ENCODE data around the gene TMPRSS4.

Gene TMPRSS4

GRCh38 chr11:118133816-118134215, 56.9 kb downstream of the TMPRSS4 start:
- H3K79me2 ChIP-seq (ENCODE audit: insufficient read depth, low read length), result no peaks in the 10 kb centered on the region
- TF ChIP-seq CTCF (conservative IDR thresholded peaks at IDR 0.05; ENCODE audit: low read length) (no peak), EZH2phosphoT487 (IDR thresholded peaks at IDR 0.05; ENCODE audit: borderline replicate concordance) (no peak)
- no peak overlapping the region for H2AFZ ChIP-seq (ENCODE audit: low read length)
- no peaks in the 10 kb centered on the region for H3K36me3 ChIP-seq (ENCODE audit: insufficient read depth, low read length)
- H3K9me2 ChIP-seq (replicated peaks; ENCODE audit: low read depth, low read length), result no peaks in the 10 kb centered on the region
- H3K9ac ChIP-seq (ENCODE audit: low read depth, low read length, poor library complexity, severe bottlenecking), result no peak overlapping the region
- no peaks in the 10 kb centered on the region for H4K20me1 ChIP-seq (ENCODE audit: insufficient read depth, low read length, poor library complexity, severe bottlenecking)
- H3K4me3 ChIP-seq (ENCODE audit: low read length, poor library complexity, severe bottlenecking), result no peak overlapping the region
- no peaks in the 10 kb centered on the region for H3K9me3 ChIP-seq (ENCODE audit: insufficient read depth, low read depth, low read length)
- H3K4me2 ChIP-seq (ENCODE audit: low read depth, low read length, poor library complexity, severe bottlenecking), result no peak overlapping the region
- no peaks in the 10 kb centered on the region for H3K27me3 ChIP-seq (ENCODE audit: insufficient read depth, low read length, poor library complexity, severe bottlenecking)
- no peaks in the 10 kb centered on the region for H3F3A ChIP-seq (ENCODE audit: low read depth)
- H3K4me1 ChIP-seq (ENCODE audit: insufficient read depth, low read length, poor library complexity, severe bottlenecking), result no peaks in the 10 kb centered on the region

- H3K4me3 ChIP-seq (ENCODE audit: low read length, poor library complexity, severe bottlenecking), result no peak overlapping the region
- no peaks in the 10 kb centered on the region for H3K27me3 ChIP-seq (ENCODE audit: insufficient read depth, low read length, poor library complexity, severe bottlenecking)
- H3K36me3 ChIP-seq (ENCODE audit: insufficient read depth, low read length), result no peaks in the 10 kb centered on the region
- no peak overlapping the region for H3K9ac ChIP-seq (ENCODE audit: low read depth, low read length, poor library complexity, severe bottlenecking)
- no peaks in the 10 kb centered on the region for H4K20me1 ChIP-seq (ENCODE audit: insufficient read depth, low read length, poor library complexity, severe bottlenecking)
- H3K79me2 ChIP-seq (ENCODE audit: insufficient read depth, low read length), result no peaks in the 10 kb centered on the region
- TF ChIP-seq CTCF (conservative IDR thresholded peaks at IDR 0.05; ENCODE audit: low read length), result no peak
- no peak for TF ChIP-seq EZH2phosphoT487 (IDR thresholded peaks at IDR 0.05; ENCODE audit: borderline replicate concordance)
- H2AFZ ChIP-seq (ENCODE audit: low read length), result no peak overlapping the region
- H3K9me3 ChIP-seq (ENCODE audit: insufficient read depth, low read depth, low read length), result no peaks in the 10 kb centered on the region
- H3F3A ChIP-seq (ENCODE audit: low read depth), result no peaks in the 10 kb centered on the region
- no peaks in the 10 kb centered on the region for H3K9me2 ChIP-seq (replicated peaks; ENCODE audit: low read depth, low read length)
- no peaks in the 10 kb centered on the region for H3K4me1 ChIP-seq (ENCODE audit: insufficient read depth, low read length, poor library complexity, severe bottlenecking)
- H3K4me2 ChIP-seq (ENCODE audit: low read depth, low read length, poor library complexity, severe bottlenecking), result no peak overlapping the region
Measured at GRCh38 chr11:118135051-118135795, 58.3 kb downstream of the TMPRSS4 start.

GRCh38 chr11:118135796-118136165, 58.9 kb downstream of the TMPRSS4 start:
- no peak overlapping the region for H3K4me2 ChIP-seq (ENCODE audit: low read depth, low read length, poor library complexity, severe bottlenecking)
- H3K36me3 ChIP-seq (ENCODE audit: insufficient read depth, low read length), result no peaks in the 10 kb centered on the region
- H3K4me3 ChIP-seq (ENCODE audit: low read length, poor library complexity, severe bottlenecking), result no peak overlapping the region
- TF ChIP-seq EZH2phosphoT487 (IDR thresholded peaks at IDR 0.05; ENCODE audit: borderline replicate concordance) (no peak), CTCF (conservative IDR thresholded peaks at IDR 0.05; ENCODE audit: low read length) (no peak)
- H3K9me2 ChIP-seq (replicated peaks; ENCODE audit: low read depth, low read length), result no peaks in the 10 kb centered on the region
- H3K9ac ChIP-seq (ENCODE audit: low read depth, low read length, poor library complexity, severe bottlenecking), result no peak overlapping the region
- no peak overlapping the region for H2AFZ ChIP-seq (ENCODE audit: low read length)
- no peaks in the 10 kb centered on the region for H3K4me1 ChIP-seq (ENCODE audit: insufficient read depth, low read length, poor library complexity, severe bottlenecking)
- H3K9me3 ChIP-seq (ENCODE audit: insufficient read depth, low read depth, low read length), result no peaks in the 10 kb centered on the region
- H3F3A ChIP-seq (ENCODE audit: low read depth), result no peaks in the 10 kb centered on the region
- no peaks in the 10 kb centered on the region for H3K79me2 ChIP-seq (ENCODE audit: insufficient read depth, low read length)
- H3K27me3 ChIP-seq (ENCODE audit: insufficient read depth, low read length, poor library complexity, severe bottlenecking), result no peaks in the 10 kb centered on the region
- no peaks in the 10 kb centered on the region for H4K20me1 ChIP-seq (ENCODE audit: insufficient read depth, low read length, poor library complexity, severe bottlenecking)
